ENCODE measurements around the gene NEGR1.

Gene NEGR1

DNA sequence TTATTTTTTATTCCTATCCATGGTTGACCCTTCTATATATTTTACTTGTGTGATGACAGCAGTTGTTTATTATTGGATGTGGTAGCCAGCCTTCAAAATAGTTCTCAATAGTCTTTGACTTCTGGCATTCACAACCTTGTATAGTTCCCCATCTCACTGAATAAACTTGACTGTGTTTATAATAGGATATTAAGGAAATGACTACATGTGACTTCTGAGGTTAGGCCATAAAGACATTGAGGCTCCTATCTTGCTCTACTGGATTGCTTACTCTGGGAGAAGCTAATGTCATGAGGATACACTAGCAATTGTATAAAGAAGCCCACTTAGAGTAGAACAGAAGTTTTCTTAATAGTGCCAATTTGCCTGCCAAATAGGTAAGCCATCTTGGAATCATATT, 231.8 kb downstream of the NEGR1 start:
- in situ Hi-C loops (cut with MboI; ENCODE audit: low sequenced_read_pairs) = no loop called here

DNA sequence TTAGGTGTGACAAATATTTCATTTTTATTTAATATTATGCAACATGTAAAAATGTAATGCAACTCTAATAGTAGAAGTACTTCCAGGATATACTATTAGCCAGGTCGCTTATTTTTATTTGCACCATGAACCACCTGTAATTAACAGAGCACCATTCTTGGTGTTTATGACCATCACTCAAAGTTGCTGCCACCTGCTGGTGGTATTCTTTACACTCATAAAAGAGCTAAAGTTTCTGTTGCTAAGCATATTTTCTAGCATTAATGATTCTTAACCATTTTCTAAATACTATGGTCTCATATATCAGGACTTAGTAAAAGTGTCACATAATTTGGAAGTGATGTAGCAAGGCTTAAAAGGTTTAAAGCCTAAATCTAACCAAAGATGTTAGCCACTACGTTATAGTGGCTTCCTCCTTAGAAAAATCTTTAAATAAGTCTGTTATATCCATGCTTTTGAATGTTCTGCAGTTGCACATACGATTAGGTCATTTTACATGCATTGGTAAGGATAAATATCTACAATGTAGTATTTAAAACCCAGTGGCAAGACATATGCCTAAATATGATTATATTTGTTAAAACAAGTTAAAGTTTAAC, 244.5 kb downstream of the NEGR1 start:
- in situ Hi-C loops (cut with MboI; ENCODE audit: low sequenced_read_pairs) = no loop called here

DNA sequence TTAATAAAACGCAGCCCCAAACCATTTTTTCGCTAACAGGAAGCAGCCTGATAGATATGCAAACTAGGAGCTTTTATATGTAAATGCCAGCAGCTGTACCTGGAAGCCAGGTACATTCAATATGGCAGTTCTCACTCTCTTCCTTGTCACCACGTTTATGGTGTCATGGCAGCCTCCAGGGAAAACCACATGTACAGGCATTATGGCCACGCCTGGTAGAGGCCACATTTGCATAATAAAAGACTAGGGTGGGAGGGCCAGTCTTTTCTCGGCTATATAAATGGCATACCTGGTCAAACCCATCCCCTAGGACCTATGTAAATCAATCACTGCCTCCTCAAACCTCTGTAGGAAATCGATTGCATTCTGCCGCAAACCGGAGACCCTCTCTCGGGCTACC, 247.5 kb downstream of the NEGR1 start:
- in situ Hi-C loops (cut with MboI; ENCODE audit: low sequenced_read_pairs) = no loop called here

DNA sequence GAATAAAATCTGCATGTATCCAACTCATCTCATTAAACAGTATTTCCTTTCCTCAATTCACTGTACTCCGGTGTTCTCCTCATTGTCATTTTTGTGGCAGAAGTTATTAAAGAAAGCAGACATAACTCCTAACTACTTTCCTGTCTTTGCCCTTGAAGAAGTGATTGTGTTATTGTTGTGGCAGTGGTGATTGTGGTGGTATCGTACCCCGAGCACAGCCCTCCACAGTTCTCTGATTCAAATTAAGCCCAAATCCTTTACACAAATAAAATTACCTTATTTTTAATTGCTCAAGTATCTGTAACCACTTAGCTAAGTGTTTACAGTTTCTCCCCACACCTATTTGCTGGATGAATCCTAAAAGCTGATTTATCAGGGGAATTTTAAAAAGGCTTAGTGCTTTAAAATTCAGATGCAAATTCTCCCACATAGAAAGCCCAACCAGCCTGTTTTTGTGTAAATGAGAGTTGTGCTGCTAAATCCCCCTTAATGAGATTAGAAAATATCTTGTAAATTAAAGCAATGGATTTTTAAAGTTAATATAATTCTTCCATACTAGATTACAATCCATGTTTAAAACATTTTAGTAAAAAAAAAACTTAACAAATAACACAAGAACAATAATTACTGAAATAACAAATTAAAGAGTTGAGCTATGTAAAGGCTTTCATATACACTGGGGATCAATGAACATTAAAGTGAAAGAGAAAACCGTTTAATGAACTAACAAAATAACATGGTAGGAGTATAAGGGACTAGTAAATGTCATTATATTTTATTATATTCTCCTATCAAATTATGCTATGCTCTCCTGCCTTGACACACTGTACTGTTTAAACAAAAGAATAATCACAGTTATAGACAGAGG, 259.0 kb downstream of the NEGR1 start:
- in situ Hi-C loops (cut with MboI; ENCODE audit: low sequenced_read_pairs) = no loop called here

DNA sequence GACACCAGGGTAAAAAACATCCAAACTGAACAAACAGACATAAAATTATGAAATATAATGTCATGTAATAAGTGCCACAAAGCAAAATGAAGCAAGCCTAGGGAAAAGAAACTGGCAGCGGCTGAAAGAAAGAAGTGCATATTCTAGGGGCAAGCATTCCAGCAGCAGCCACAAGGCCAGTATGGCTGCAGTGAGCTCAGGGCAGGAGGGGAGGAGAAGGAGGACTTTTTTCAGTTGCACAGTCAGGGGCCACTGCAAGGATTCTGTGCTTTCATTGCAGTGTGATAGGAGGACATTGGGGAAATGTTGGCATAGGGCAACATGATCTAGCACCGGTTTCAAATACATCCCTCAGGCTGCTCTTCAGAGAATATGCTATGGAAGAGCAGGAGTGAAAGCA, 263.8 kb downstream of the NEGR1 start:
- in situ Hi-C loops (cut with MboI; ENCODE audit: low sequenced_read_pairs) = no loop called here

DNA sequence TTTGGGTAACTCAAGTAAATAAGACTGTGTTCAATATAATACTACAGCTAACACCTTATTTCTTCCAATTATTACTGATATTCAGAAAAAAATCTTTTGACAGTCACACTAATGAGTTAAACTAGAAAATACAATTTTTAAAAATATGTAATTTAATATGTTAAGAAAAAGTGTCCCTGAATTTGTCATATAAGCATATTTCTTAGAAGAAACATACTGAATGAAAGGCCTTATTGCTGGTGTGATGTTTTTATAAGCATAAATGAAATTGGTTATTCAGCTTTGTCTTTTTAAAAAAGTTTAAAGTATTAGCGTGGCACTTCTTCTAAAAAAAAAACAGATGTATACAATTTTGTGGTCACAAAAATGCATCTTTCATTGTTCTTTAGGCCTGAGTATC, 267.3 kb downstream of the NEGR1 start:
- in situ Hi-C loops (cut with MboI; ENCODE audit: low sequenced_read_pairs) = no loop called here

GRCh38 chr1:72013161-72013560, 269.2 kb downstream of the NEGR1 start:
- in situ Hi-C loops (cut with MboI; ENCODE audit: low sequenced_read_pairs) = no loop called here

GRCh38 chr1:72011721-72012120, 270.6 kb downstream of the NEGR1 start:
- in situ Hi-C loops (cut with MboI; ENCODE audit: low sequenced_read_pairs) = no loop called here

GRCh38 chr1:72010094-72010431, 272.3 kb downstream of the NEGR1 start:
- in situ Hi-C loops (cut with MboI; ENCODE audit: low sequenced_read_pairs) = no loop called here

DNA sequence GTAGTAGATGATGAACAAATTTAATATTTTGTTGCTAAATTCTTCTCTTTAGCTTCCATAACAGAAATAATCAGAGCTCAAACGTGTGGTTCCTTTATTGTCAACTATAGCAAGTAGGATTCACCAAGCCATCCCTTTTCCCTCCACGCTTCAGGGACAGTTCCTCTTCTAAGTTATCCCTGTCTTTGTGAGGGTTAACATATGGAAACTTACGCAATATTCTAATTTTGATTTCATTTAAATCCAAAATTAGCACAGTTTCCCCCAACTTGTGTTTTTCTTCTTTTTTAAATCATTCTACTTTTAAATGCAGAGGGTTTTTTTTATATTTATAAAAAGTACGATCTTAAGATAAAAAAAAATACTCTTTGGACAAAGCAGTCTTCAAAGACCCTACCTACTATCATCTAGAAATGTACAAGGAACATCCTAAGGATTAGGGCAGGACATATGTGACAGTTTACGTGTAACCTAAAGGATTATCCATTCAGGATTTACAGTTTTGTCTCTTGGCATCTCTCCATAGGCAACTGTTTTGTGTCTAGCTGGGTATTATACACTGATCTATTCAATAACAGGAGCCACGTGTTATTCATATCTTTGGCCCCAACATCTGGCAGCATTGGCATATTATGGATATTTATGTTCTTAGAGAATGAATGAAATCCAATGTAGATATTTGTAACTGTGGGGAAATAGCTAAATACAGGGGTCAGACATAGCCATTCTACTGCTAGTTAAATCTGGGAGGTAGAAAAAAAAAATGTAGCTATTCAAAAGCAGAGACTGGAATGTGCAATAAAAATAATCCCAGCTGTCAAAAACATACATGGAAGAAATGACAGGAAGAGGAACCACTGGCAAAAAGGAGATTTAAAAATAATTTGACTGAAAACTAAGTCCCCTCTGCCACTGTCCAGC, 272.9 kb downstream of the NEGR1 start:
- in situ Hi-C loops (cut with MboI; ENCODE audit: low sequenced_read_pairs) = no loop called here

DNA sequence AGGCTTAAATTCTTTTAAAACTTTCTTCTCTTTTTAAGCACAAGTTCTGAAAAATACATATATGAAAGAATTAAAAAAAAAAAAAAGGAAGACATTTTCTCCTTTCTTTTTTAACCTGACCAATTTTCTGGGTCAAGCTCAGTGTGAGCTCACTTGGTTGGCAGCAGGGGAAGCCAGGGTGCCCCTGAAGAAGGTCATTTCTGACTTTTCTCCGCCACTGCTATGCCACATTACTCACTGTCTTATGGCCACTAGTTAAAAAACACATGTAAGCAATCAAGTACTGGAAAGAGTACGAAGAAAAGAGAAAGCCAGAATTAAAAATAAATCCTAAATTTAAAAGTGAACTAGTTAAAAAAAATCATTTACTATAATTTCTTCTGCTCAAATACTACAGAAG, 275.0 kb downstream of the NEGR1 start:
- in situ Hi-C loops (cut with MboI; ENCODE audit: low sequenced_read_pairs) = no loop called here

DNA sequence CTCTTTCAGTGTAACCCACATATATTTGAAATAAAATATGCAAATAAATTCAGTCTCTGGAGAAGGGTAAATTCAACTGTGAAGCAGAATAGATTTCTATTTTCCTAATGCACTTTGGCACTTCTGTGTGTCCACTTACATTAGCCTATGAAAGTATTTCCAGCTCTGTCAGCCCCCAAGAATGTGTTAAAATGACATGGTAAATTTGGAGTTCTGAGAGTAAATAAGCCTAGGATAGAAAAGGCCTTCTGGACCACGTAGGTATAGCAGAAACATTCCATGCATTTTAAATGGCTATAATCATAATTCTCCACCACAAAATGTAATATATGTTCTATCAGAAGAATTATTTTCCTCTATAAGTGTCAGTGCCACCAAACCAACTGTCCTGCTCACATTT, 276.2 kb downstream of the NEGR1 start:
- in situ Hi-C loops (cut with MboI; ENCODE audit: low sequenced_read_pairs) = no loop called here

DNA sequence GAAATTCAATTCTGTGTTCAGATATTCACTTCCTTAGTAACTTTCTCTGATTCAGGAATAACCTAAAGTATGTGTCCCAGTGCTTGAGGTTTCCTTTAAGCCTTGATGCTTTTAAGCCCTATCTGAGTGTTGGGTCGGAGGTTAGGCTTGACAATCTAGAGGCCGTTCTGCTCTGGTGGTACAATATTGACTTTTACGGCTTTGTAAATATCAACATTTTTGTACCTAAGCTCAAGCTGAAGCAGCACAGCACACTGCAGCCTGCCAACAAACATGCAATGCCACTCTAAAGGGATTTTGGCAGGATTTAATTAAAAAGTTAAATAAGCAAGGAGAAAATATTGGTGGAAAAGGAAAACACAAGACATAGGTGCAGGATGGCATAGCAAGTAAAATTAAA, 279.2 kb downstream of the NEGR1 start:
- in situ Hi-C loops (cut with MboI; ENCODE audit: low sequenced_read_pairs) = no loop called here

DNA sequence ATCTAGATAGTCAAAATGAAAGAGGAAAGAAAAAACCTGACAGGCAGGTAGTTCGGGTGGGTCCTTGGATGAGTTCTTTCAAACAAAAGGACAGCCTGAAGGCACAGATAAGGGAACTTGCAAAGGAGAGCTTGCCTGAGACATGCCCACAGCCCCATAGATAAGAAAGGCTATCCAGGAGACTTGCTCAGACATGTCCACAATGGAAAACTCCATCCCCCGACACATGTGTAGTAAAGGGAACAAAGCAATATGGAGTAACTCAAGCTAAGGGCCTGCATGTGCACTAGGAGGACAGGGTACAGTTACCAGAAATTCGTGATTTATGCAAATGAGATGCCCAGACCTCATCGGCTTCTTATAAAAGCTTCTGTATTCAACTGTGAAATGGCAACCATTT, 281.5 kb downstream of the NEGR1 start:
- in situ Hi-C loops (cut with MboI; ENCODE audit: low sequenced_read_pairs) = no loop called here

GRCh38 chr1:71994646-71995045, 287.7 kb downstream of the NEGR1 start:
- in situ Hi-C loops (cut with MboI; ENCODE audit: low sequenced_read_pairs) = no loop called here

GRCh38 chr1:71987181-71987580, 295.2 kb downstream of the NEGR1 start:
- in situ Hi-C loops (cut with MboI; ENCODE audit: low sequenced_read_pairs) = no loop called here

- in situ Hi-C loops (cut with MboI; ENCODE audit: low sequenced_read_pairs) = no loop called here
Observed at GRCh38 chr1:71986160-71986559, 296.2 kb downstream of the NEGR1 start.

DNA sequence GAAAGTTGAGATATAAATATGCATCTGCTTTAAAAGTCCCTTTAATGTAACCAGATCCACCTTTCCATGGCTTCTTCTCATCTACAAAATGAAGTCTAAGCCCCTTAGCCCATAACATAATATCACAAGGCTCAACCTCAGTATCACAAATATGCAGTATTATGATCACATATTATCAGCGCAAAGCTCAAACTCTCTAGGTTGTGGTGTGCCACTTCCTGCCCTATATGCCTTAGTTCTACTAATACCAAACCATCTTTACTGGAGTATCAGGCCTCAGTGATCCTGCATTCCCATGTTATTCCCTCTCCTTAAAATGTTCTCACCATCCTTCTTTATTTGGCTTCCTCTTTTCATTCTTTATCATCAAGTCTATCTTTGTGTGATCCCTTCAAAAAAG, 301.8 kb downstream of the NEGR1 start:
- in situ Hi-C loops (cut with MboI; ENCODE audit: low sequenced_read_pairs) = no loop called here

- in situ Hi-C loops (cut with MboI; ENCODE audit: low sequenced_read_pairs) = no loop called here
Observed at GRCh38 chr1:71979882-71980281, 302.5 kb downstream of the NEGR1 start.

GRCh38 chr1:71967670-71968069, 314.7 kb downstream of the NEGR1 start:
- in situ Hi-C loops (cut with MboI; ENCODE audit: low sequenced_read_pairs) = no loop called here

DNA sequence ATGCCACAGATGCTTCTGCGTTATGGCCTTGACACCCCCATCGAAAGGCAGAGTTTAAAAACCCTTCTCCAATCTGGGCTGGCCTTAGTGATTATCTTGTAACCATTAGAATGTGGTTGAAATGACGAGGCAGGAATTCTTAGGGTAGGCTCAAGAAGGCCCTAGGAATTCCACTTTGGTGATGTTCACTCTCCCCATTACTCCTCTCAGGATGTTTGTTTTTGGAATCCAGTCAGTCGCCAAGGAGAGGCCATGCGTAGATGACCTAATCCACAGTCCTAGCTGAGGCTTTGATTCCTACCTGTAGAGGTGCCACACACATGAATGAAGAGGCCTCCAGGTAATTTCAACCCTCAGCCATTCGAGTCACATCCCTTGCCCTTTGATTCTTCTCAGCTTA, 318.2 kb downstream of the NEGR1 start:
- in situ Hi-C loops (cut with MboI; ENCODE audit: low sequenced_read_pairs) = no loop called here

Measured in hTERT RPE-1 (cell line).